PC-9 (cell line): ENCODE results near the gene CCDC69.

ENCODE experiments used
- CTCF ChIP-seq: fragments of 200-600 bp; sonication (generic); conservative IDR thresholded peaks from 2 replicates; pipeline ENCODE4 v1.6.1; 2017; ENCODE audit warnings: mixed run types, antibody characterized with exemption, mild to moderate bottlenecking, moderate library complexity
- EZH2 ChIP-seq: fragments of 200-600 bp; sonication (generic); IDR thresholded peaks from 2 replicates; pipeline ENCODE4 v1.8.0; 2017; ENCODE audit warnings: antibody characterized with exemption, low read depth

GRCh38 chr5:151159649-151160373 lies 64.1 kb downstream of the CCDC69 start:
- TF ChIP-seq CTCF (no peak), EZH2 (no peak)
